Mesenchymal stem cell (in vitro differentiated cells and primary cell): Measurements from ENCODE around the gene DPYD.
A peak's percentile ranks its signal among the peaks of the same experiment; 100 is the strongest.

Experiments used
- DNase-seq: peaks from one replicate; pipeline ENCODE4 v3.0.0-alpha.2; 2013
- H2AFZ ChIP-seq: one replicate; pipeline ENCODE4 v1.6.1; 2013; ENCODE audit warnings: low read depth, mild to moderate bottlenecking, control low read depth, inconsistent platforms, low read length, moderate library complexity
- H2AK5ac ChIP-seq: 2 replicates; pipeline ENCODE4 v1.6.1; 2013; ENCODE audit warnings: low read length, moderate library complexity, mild to moderate bottlenecking, inconsistent platforms; ENCODE audit not compliant: severe bottlenecking
- H2BK120ac ChIP-seq: one replicate; pipeline ENCODE4 v1.6.1; 2013; ENCODE audit warnings: low read depth, mild to moderate bottlenecking, inconsistent platforms, low read length, moderate library complexity
- H2BK12ac ChIP-seq, 2 experiments: one replicate each; pipeline ENCODE4 v1.6.1; 2013; ENCODE audit warnings: inconsistent platforms in 2 of 2, low read length in 2 of 2, mild to moderate bottlenecking in 2 of 2, moderate library complexity in 2 of 2, control low read depth in 1 of 2
- H2BK15ac ChIP-seq: one replicate; pipeline ENCODE4 v1.6.1; 2013; ENCODE audit warnings: mild to moderate bottlenecking, low read depth, inconsistent platforms; ENCODE audit not compliant: poor library complexity, severe bottlenecking
- H2BK5ac ChIP-seq: 2 replicates; pipeline ENCODE4 v1.6.1; 2013; ENCODE audit warnings: low read depth, mild to moderate bottlenecking, low read length, control low read depth, inconsistent platforms; ENCODE audit not compliant: poor library complexity, severe bottlenecking
- H3K14ac ChIP-seq, 2 experiments: one replicate each; pipeline ENCODE4 v1.6.1; 2013; ENCODE audit warnings: inconsistent platforms in 2 of 2, low read length in 2 of 2, control low read depth in 1 of 2, mild to moderate bottlenecking in 1 of 2, moderate library complexity in 1 of 2
- H3K18ac ChIP-seq, 2 experiments: one replicate each; pipeline ENCODE4 v1.6.1; 2013; ENCODE audit warnings: inconsistent platforms in 2 of 2, low read length in 2 of 2, control low read depth in 1 of 2, low read depth in 1 of 2, mild to moderate bottlenecking in 1 of 2
- H3K23ac ChIP-seq, 2 experiments: one replicate each; pipeline ENCODE4 v1.6.1; 2013; ENCODE audit warnings: inconsistent platforms in 2 of 2, low read length in 2 of 2, mild to moderate bottlenecking in 2 of 2, moderate library complexity in 2 of 2, control low read depth in 1 of 2
- H3K27ac ChIP-seq: 2 replicates; pipeline ENCODE4 v1.5.1; 2013; ENCODE audit warnings: mild to moderate bottlenecking, moderate library complexity, low read length, control low read depth, inconsistent platforms; ENCODE audit not compliant: poor library complexity, severe bottlenecking
- H3K27me3 ChIP-seq, 2 experiments: 2 replicates each; pipeline versions ENCODE4 v1.6.1 to v1.7.0; 2013; ENCODE audit warnings: low read length in 2 of 2, mild to moderate bottlenecking in 2 of 2, moderate library complexity in 2 of 2, control low read depth in 1 of 2, inconsistent platforms in 1 of 2; ENCODE audit not compliant: control insufficient read depth in 1 of 2, insufficient read depth in 1 of 2
- H3K36me3 ChIP-seq, 2 experiments: 2 replicates each; pipeline versions ENCODE4 v1.6.1 to v1.7.0; 2013; ENCODE audit warnings: low read length in 2 of 2, control low read depth in 1 of 2, inconsistent platforms in 1 of 2, low read depth in 1 of 2, mild to moderate bottlenecking in 1 of 2; ENCODE audit not compliant: insufficient read depth in 2 of 2, control insufficient read depth in 1 of 2
- H3K4ac ChIP-seq, 2 experiments: one replicate each; pipeline ENCODE4 v1.6.1; 2013; ENCODE audit warnings: inconsistent platforms in 2 of 2, low read length in 2 of 2, mild to moderate bottlenecking in 2 of 2, moderate library complexity in 2 of 2, control low read depth in 1 of 2, low read depth in 1 of 2
- H3K4me1 ChIP-seq: 2 replicates; pipeline ENCODE4 v1.6.1; 2013; ENCODE audit warnings: low read depth, low read length, control low read depth; ENCODE audit not compliant: control insufficient read depth, insufficient read depth
- H3K4me2 ChIP-seq: 2 replicates; pipeline ENCODE4 v1.6.1; 2013; ENCODE audit warnings: low read length, mild to moderate bottlenecking, inconsistent platforms; ENCODE audit not compliant: poor library complexity, severe bottlenecking
- H3K4me3 ChIP-seq, 2 experiments: 2 replicates each; pipeline versions ENCODE4 v1.5.1 to v1.7.0; 2013; ENCODE audit warnings: low read length in 2 of 2, mild to moderate bottlenecking in 2 of 2, control low read depth in 1 of 2, low read depth in 1 of 2; ENCODE audit not compliant: insufficient read depth in 1 of 2
- H3K79me1 ChIP-seq: replicated peaks from 2 replicates; pipeline ENCODE4 v1.6.1; 2013; ENCODE audit warnings: mild to moderate bottlenecking, control low read depth, low read length, inconsistent platforms; ENCODE audit not compliant: poor library complexity, severe bottlenecking
- H3K9ac ChIP-seq: 2 replicates; pipeline ENCODE4 v1.7.0; 2013; ENCODE audit warnings: mild to moderate bottlenecking, low read length, moderate library complexity
- H3K9me3 ChIP-seq: 2 replicates; pipeline ENCODE4 v1.7.0; 2013; ENCODE audit warnings: mild to moderate bottlenecking, low read length; ENCODE audit not compliant: control insufficient read depth
- H4K8ac ChIP-seq: one replicate; pipeline ENCODE4 v1.6.1; 2013; ENCODE audit warnings: inconsistent platforms, mild to moderate bottlenecking, low read length, moderate library complexity
- H4K91ac ChIP-seq: one replicate; pipeline ENCODE4 v1.6.1; 2013; ENCODE audit warnings: mild to moderate bottlenecking, low read length, inconsistent platforms
- WGBS: methylation state at CpG from one replicate; pipeline ENCODE4 v1.1.7; 2013; ENCODE audit warnings: mixed read lengths; 5-methylcytosine and 5-hydroxymethylcytosine counted together

DPYD gene

DNA sequence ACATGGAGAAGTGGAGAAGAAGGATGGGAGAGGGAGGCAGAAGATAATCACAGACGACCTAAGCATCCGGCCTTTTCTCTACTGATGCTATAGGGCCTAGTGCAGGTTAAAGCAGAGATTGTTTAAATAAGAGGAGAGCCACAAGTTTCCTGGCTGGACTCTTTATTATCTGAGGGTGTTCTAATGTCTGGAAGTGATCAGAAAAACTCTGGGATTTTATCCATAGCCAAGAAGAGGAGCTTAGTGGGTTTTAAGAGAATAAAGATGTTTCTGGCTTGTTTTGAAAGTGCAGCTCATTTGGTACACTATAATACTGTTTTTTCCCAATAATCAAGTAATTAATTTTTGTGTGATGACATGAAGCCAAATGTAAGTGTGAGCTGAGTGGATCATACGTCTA is 780.2 kb downstream of the DPYD start:
- Histone ChIP-seq H2AFZ (no peak overlapping the region), H3K4me2 (no peak overlapping the region), H3K27ac (no peak overlapping the region), H2BK12ac (no peak overlapping the region), H4K8ac (no peak overlapping the region), H3K9me3 (no peaks in the 10 kb centered on the region), H3K79me1 (no peaks in the 10 kb centered on the region), H3K4me3 (no peak overlapping the region), H4K91ac (no peak overlapping the region), H3K23ac (no peak overlapping the region), H2BK120ac (no peak overlapping the region), H3K9ac (no peak overlapping the region), H2BK5ac (no peak overlapping the region), H2BK15ac (no peak overlapping the region), H3K27me3 (no peaks in the 10 kb centered on the region), H3K14ac (no peak overlapping the region), H3K18ac (no peak overlapping the region), H2AK5ac (peak overlapping the region; percentile 83), H3K36me3 (no peaks in the 10 kb centered on the region), H3K4ac (no peak overlapping the region), H3K4me1 (peaks cover 2% of the 10 kb centered on the region)
- WGBS, result 96% methylated on average over 3 of the region's 3 CpGs
- DNase-seq, result no peak

DNA sequence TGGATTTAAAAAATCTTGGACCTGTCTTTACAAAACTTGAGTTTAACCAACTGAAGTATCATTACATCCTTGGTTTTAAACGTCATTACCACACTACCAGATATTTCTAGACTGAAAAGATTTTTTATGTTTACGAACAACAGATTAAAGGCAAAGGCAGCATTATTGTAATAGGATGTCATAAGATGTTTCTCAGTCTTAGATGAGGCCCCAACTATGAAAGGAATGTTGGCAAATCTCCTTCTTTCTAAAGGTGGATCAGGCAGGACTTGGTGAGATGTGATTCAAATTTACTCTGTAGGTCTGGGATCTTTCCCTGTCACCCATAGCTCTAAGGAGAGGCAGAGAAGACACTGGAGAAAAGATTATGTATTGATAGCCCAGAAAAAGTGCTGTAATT is 781.3 kb downstream of the DPYD start:
- H3K27ac ChIP-seq, result peak overlapping the region; percentile 27
- H3K79me1 ChIP-seq, result no peaks in the 10 kb centered on the region
- no peak overlapping the region for H4K91ac ChIP-seq
- H3K9me3 ChIP-seq, result no peaks in the 10 kb centered on the region
- H3K27me3 ChIP-seq, result no peaks in the 10 kb centered on the region
- no peak overlapping the region for H3K18ac ChIP-seq
- no peak overlapping the region for H2BK12ac ChIP-seq
- no peak overlapping the region for H2BK5ac ChIP-seq
- no peak overlapping the region for H4K8ac ChIP-seq
- no peak overlapping the region for H3K14ac ChIP-seq
- H3K4ac ChIP-seq, result no peak overlapping the region
- no peak overlapping the region for H3K4me3 ChIP-seq
- no peaks in the 10 kb centered on the region for H3K4me1 ChIP-seq
- H2AFZ ChIP-seq, result no peak overlapping the region
- no peak overlapping the region for H3K4me2 ChIP-seq
- no peak overlapping the region for H2BK15ac ChIP-seq
- H3K23ac ChIP-seq, result no peak overlapping the region
- no peak overlapping the region for H2AK5ac ChIP-seq
- no peak overlapping the region for H2BK120ac ChIP-seq
- DNase-seq, result no peak
- 75% methylated on average over 2 of the region's 2 CpGs for WGBS
- no peak overlapping the region for H3K9ac ChIP-seq
- H3K36me3 ChIP-seq, result no peaks in the 10 kb centered on the region

DNA sequence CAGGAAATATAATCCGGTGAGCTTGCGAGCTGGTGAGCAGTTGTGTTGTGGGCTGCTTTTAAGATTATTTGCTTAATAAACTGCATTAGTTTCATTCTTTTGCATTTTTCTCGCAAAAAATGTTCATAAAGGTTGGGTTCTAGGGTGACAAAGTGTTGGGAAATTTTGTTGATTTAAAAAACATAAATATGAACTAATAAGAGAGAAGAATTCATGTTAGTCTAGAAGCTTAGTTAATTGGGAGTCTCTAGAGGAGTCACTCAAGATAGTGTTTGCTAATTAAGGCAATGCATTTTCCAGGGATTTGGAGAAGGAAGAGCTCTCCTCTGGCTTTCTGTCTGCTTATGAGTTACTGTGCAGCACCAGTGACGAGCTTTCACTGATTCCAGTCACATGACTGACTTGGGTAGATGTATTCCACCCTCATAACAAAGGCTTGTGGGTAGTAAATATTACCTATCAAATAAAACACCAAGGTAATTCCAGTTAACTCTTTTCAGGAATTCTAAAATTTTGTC is 782.3 kb downstream of the DPYD start:
- H3K9ac ChIP-seq, result peak overlapping the region; percentile 52
- 19% methylated on average over 3 of the region's 4 CpGs for WGBS
- H2BK12ac ChIP-seq, result no peak overlapping the region

DNA sequence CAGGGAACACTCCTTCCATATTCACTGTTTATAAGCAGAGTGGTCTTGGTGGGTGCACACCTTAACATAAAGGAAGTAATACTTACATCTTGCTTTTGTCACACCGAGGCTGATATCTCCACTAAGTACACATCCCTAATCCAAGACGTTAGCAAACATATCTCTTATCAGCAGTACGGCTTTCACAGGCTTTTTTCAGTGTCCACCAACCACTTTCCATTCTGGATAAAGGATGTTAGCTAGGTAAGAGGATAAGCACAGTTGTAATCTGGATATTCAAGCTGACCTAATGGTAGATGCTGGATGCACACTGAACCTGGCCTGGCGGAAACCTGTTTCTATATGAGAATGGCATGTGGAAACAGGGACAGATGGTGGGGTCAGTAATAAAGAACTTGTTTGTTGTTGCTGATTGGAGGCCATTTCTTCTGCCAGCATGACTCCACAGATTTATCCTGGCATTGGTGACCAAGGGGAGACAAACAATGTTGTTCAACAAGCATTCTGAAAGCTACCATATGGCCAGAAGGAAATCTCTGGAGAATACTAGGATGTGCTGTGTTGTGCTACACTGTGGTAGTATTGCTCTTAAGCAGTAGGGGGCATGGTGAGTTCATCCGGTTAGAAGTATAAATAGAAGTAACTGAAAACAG is 782.8 kb downstream of the DPYD start:
- Histone ChIP-seq H2BK12ac (peak overlapping the region in 1 of 2 experiments; percentile 23), H3K4me2 (no peak overlapping the region), H2BK5ac (no peak overlapping the region), H3K79me1 (no peaks in the 10 kb centered on the region), H4K91ac (no peak overlapping the region), H2BK120ac (no peak overlapping the region), H3K23ac (no peak overlapping the region), H3K27ac (no peak overlapping the region), H2AK5ac (no peak overlapping the region), H3K4ac (peak overlapping the region in 1 of 2 experiments; percentile 37), H2AFZ (no peak overlapping the region), H3K36me3 (no peaks in the 10 kb centered on the region), H2BK15ac (no peak overlapping the region), H3K4me1 (no peaks in the 10 kb centered on the region), H3K4me3 (no peak overlapping the region), H3K27me3 (no peaks in the 10 kb centered on the region), H3K9ac (peak overlapping the region; percentile 52), H3K9me3 (no peaks in the 10 kb centered on the region), H3K18ac (peak overlapping the region in 1 of 2 experiments; percentile 11), H4K8ac (no peak overlapping the region), H3K14ac (no peak overlapping the region)
- WGBS, result 55% methylated on average over 5 of the region's 5 CpGs
- DNase-seq, result peak; percentile 73

More for the DNA sequence above, 782.3 kb downstream of the DPYD start:
- Histone ChIP-seq H2BK120ac (no peak overlapping the region), H3K27ac (no peak overlapping the region), H2BK5ac (no peak overlapping the region), H3K36me3 (no peaks in the 10 kb centered on the region), H3K4me1 (no peaks in the 10 kb centered on the region), H3K4ac (no peak overlapping the region), H3K4me2 (no peak overlapping the region), H4K8ac (no peak overlapping the region), H3K18ac (no peak overlapping the region), H3K79me1 (no peaks in the 10 kb centered on the region), H2BK15ac (no peak overlapping the region), H2AK5ac (no peak overlapping the region), H2AFZ (no peak overlapping the region), H3K23ac (no peak overlapping the region), H3K4me3 (no peak overlapping the region), H4K91ac (no peak overlapping the region), H3K27me3 (no peaks in the 10 kb centered on the region), H3K9me3 (no peaks in the 10 kb centered on the region), H3K14ac (no peak overlapping the region)
- no peak for DNase-seq
